ENCODE measurements around the gene FBN2. TPM values are rescaled to one million over a fixed set of nuclear protein-coding genes. Genes with fewer than 3 reads are reported as not detected.
"Not testable (repeated sequence)": the region's sequence is repeated elsewhere in the genome, so short reads cannot be mapped to it uniquely, and the experiment has no call there.

The FBN2 gene
- total RNA-seq, 1 donor from 2014 or later: not detected

DNA sequence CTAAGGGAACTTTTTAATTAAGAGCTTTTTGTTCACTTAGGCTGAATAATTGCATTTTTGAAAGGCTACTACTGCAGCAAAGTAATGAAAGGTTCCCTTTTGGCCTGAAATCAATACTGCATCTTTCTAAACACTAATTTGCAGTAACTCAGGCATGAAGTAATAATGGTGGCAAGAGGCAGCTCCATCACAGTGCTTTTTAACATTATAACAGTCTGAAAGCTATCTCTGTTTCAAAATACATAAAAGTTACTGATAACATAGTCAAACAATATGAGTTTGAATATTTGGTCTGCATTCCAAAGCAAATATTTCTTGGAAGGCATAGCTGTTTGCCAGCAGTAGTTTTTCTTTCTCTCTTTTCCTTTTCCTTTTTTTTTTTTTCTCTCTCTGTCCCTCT is 113.4 kb downstream of the FBN2 start:
- no peaks in the 10 kb centered on the region for H3K4me1 Mint-ChIP-seq (ENCODE audit: low read depth)
- no peaks in the 10 kb centered on the region for H3K36me3 Mint-ChIP-seq (ENCODE audit: low read depth)
- H3K27me3 Mint-ChIP-seq (ENCODE audit: insufficient read depth): no peaks in the 10 kb centered on the region
- no peak overlapping the region for H3K27ac Mint-ChIP-seq
- H3K4me3 Mint-ChIP-seq: no peak overlapping the region
- H3K9me3 Mint-ChIP-seq: no peaks in the 10 kb centered on the region
- intact Hi-C loops (cut with micrococcal nuclease): no loop called here
- DNase-seq (ENCODE audit: low spot score): no peak

DNA sequence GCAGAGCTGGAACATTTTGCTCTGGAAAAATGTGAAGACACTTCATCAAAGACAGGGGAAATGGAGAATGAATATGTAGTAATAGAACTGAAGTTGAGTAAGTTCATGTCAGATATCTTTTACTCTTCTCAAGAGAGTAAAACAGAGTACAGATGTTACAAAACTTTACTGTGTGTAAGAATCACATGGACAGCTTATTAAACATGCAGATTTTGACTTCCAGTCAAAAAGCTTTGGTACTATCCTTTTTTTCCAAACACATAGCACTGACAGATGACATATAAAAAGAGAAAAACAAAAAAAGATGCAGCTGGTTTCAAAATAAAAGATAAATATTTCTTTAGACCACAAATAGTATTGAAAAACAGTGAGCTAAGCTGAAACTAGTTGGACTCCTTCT is 115.4 kb downstream of the FBN2 start:
- Mint-ChIP-seq H3K9me3 (no peaks in the 10 kb centered on the region), H3K36me3 (ENCODE audit: low read depth) (no peaks in the 10 kb centered on the region), H3K27me3 (ENCODE audit: insufficient read depth) (no peaks in the 10 kb centered on the region), H3K4me3 (no peak overlapping the region), H3K27ac (no peak overlapping the region), H3K4me1 (ENCODE audit: low read depth) (no peaks in the 10 kb centered on the region)
- intact Hi-C loops (cut with micrococcal nuclease): no loop called here
- no peak for DNase-seq (ENCODE audit: low spot score)

DNA sequence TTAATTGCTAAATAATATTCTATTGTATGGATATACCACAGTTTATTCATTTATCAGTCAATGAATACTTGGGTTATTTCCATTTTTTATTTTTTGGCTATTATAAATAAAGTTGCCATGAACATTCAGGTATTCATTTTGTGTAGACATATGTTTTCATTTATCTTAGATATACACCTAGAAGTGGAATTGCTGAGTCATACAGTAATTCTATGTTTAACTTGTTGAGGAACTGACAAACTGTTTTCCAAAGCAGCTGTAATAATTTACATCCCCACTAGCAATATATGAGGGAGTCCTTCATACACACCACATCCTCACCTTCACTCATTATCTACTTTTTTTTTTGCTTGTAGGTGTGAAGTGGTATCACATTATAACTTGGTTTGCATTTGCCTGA is 123.6 kb downstream of the FBN2 start:
- no peak for DNase-seq (ENCODE audit: low spot score)
- Mint-ChIP-seq H3K4me1 (ENCODE audit: low read depth) (no peaks in the 10 kb centered on the region), H3K36me3 (ENCODE audit: low read depth) (no peaks in the 10 kb centered on the region), H3K9me3 (no peaks in the 10 kb centered on the region), H3K4me3 (no peak overlapping the region), H3K27me3 (ENCODE audit: insufficient read depth) (no peaks in the 10 kb centered on the region), H3K27ac (no peak overlapping the region)
- intact Hi-C loops (cut with micrococcal nuclease): no loop called here

DNA sequence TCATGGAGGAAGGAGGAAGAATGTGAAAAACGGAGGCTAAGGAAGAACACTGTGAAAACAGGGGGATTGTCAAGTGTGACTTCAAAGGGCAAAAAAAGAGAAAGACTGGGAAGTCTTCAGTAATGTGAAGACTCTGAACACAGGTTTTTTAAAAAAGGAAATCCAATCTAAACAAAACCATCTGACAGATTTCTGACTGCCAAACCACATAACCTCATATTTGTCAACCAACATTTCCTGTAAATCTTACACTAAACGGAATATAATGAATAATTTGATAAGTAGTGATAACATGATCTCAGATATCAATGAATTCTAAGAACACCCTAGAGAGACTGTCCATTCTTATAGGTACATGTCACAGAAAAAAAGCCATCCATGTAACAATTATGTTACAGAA is 124.7 kb downstream of the FBN2 start:
- Mint-ChIP-seq H3K36me3 (ENCODE audit: low read depth) (no peaks in the 10 kb centered on the region), H3K27ac (no peak overlapping the region), H3K4me1 (ENCODE audit: low read depth) (no peaks in the 10 kb centered on the region), H3K4me3 (no peak overlapping the region), H3K27me3 (ENCODE audit: insufficient read depth) (no peaks in the 10 kb centered on the region), H3K9me3 (no peaks in the 10 kb centered on the region)
- intact Hi-C loops (cut with micrococcal nuclease): no loop called here
- no peak for DNase-seq (ENCODE audit: low spot score)

DNA sequence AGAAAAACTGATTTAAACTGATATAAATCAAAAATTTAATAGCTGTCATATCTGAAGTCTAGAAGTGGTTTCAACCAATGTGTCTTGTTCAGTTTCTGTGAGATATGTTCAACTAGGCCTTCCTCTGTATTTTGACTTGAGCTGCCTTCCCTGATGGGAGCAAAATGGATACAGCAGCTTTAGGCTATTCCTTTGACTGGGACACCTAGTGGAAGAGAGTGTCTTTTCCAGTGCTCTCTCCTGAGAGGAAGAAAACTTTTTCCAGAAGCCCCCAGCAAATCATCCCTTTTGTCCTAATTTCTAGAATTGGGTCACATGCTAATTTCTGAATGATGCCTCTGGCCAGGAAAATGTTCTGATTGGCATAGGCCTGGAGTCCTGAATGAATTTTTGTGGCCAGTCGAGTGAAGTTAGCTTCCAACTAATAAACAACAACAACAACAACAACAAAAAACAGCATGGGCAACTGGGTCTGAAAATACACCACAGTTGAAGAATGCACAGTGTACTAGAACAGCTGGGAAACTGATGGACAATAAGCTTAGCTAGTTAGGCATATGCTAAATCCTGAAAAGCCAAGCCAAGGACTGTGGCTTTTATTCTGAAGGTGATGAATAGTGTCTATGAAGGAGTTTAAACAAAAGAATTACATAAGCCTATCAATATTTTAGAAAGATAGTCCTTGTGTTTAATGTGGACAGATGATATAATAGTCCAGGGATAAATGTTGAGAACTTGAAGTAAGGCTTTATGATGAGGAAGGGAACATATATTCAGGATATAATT is 125.7 kb downstream of the FBN2 start:
- intact Hi-C loops (cut with micrococcal nuclease): no loop called here
- H3K27ac Mint-ChIP-seq: no peak overlapping the region
- no peaks in the 10 kb centered on the region for H3K36me3 Mint-ChIP-seq (ENCODE audit: low read depth)
- no peaks in the 10 kb centered on the region for H3K4me1 Mint-ChIP-seq (ENCODE audit: low read depth)
- no peaks in the 10 kb centered on the region for H3K9me3 Mint-ChIP-seq
- no peak for DNase-seq (ENCODE audit: low spot score)
- no peak overlapping the region for H3K4me3 Mint-ChIP-seq
- no peaks in the 10 kb centered on the region for H3K27me3 Mint-ChIP-seq (ENCODE audit: insufficient read depth)

DNA sequence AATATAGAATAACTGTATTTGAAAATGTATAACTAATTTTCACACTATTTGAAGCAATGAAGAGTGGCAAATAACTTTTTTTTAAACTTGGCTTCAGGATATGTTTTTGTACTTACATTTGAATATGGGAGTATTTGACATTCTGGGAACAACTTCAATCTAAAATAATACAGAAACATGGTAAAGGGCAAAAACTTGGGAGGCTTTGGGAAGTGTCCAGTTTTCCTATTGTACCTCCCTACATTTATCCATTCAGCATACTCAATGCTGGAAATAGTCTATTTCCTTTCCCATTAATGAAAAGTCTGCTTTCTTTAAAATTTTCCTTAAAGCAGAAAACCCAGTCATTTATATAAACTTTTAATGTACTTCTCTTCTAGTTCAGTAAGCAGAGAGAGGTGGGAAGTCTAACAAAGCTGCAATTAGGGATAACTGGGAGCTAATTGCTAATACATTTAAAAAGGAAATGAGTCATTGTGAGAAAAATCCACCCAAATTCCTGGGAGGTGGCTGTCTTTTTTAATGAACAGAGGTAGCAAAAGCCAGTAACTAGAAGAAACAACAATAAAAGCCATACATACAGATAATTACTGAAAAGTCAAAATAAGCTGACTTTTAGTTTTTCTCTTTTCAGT is 128.8 kb downstream of the FBN2 start:
- intact Hi-C loops (cut with micrococcal nuclease): no loop called here
- no peaks in the 10 kb centered on the region for H3K36me3 Mint-ChIP-seq (ENCODE audit: low read depth)
- no peaks in the 10 kb centered on the region for H3K27me3 Mint-ChIP-seq (ENCODE audit: insufficient read depth)
- H3K4me3 Mint-ChIP-seq: no peak overlapping the region
- no peaks in the 10 kb centered on the region for H3K4me1 Mint-ChIP-seq (ENCODE audit: low read depth)
- no peaks in the 10 kb centered on the region for H3K9me3 Mint-ChIP-seq
- H3K27ac Mint-ChIP-seq: no peak overlapping the region
- DNase-seq (ENCODE audit: low spot score): no peak

DNA sequence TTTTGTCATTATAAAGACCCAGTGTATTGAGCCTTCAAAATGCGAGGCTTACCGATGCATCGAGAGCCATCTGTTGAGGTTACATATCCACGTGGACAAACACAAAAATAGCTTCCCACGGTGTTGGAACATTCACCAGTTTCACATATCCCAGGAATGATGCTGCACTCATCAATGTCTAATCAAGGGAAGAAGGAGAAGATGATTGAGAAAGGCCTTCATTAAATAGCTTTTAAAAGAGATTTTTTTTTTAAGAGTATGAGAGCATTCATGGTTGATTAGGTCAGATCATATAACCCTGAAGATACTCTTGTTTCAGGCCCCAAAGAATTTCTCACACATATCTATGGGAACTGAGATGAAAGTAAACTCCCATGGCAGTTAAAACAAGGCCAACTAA is 129.4 kb downstream of the FBN2 start:
- Mint-ChIP-seq H3K4me1 (ENCODE audit: low read depth) (no peaks in the 10 kb centered on the region), H3K27me3 (ENCODE audit: insufficient read depth) (no peaks in the 10 kb centered on the region), H3K27ac (no peak overlapping the region), H3K4me3 (no peak overlapping the region), H3K9me3 (no peaks in the 10 kb centered on the region), H3K36me3 (ENCODE audit: low read depth) (no peaks in the 10 kb centered on the region)
- DNase-seq (ENCODE audit: low spot score): no peak
- intact Hi-C loops (cut with micrococcal nuclease): no loop called here

DNA sequence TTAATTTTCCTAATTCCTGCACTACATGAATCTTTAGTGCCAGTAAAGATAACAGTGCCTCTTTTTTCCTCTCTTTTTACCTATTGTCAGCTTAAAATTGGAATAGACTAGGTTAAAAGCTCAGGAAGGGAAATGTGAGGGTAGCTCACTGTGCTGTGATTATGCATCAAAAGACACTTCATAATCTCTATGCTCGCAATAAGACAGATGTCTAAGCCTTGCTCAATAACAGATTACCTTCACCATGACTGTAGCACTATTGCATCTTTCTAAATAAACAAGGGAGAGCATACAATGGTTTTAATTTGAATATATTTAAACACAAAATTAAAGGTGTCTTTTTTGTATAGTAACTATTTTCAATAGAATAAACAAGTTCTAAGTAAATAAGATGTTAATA is 130.1 kb downstream of the FBN2 start:
- no peaks in the 10 kb centered on the region for H3K4me1 Mint-ChIP-seq (ENCODE audit: low read depth)
- no peak overlapping the region for H3K4me3 Mint-ChIP-seq
- H3K27ac Mint-ChIP-seq: no peak overlapping the region
- H3K36me3 Mint-ChIP-seq (ENCODE audit: low read depth): no peaks in the 10 kb centered on the region
- DNase-seq (ENCODE audit: low spot score): no peak
- no peaks in the 10 kb centered on the region for H3K27me3 Mint-ChIP-seq (ENCODE audit: insufficient read depth)
- intact Hi-C loops (cut with micrococcal nuclease): no loop called here
- H3K9me3 Mint-ChIP-seq: no peaks in the 10 kb centered on the region

DNA sequence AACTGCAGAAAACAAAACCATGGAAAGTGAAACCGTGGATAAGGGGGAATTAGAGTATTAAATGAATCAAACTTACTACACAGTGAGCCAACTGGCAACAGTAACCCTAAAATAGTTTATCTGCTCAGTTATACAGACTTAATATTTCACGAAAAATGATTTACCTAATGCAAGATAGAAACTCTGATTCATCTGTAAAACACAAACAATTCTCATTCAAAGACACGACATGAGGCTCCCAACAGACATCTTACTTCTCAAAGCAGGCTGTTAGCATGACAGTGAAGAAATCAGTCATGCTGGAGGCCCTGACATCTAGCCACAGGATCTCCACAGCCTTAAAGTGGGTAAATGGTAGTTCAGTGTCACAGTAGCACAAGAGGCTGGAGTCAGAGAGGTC is 131.2 kb downstream of the FBN2 start:
- Mint-ChIP-seq H3K27me3 (ENCODE audit: insufficient read depth) (no peaks in the 10 kb centered on the region), H3K4me1 (ENCODE audit: low read depth) (no peaks in the 10 kb centered on the region), H3K27ac (no peak overlapping the region), H3K4me3 (no peak overlapping the region), H3K36me3 (ENCODE audit: low read depth) (no peaks in the 10 kb centered on the region), H3K9me3 (no peaks in the 10 kb centered on the region)
- no peak for DNase-seq (ENCODE audit: low spot score)
- intact Hi-C loops (cut with micrococcal nuclease): no loop called here

DNA sequence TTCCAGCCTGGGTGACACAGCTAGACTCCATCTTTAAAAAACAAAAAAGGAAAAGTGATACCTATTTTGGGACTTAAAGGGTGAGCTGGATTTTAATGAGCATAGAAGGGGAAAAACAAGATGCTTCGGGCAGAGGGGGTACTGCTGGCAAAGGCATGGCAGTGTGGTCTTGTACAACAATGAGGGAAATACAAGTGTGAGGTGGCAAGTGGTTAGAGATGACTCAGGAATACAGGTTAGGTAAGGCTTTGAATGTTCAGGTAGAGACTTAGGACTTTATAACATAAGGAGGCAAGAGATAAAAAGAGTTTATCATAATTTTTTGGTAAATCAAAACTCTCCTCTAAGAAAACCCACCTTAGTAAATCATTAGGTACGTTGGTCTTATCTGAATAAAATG is 132.9 kb downstream of the FBN2 start:
- DNase-seq (ENCODE audit: low spot score): no peak
- Mint-ChIP-seq H3K4me1 (ENCODE audit: low read depth) (no peaks in the 10 kb centered on the region), H3K27me3 (ENCODE audit: insufficient read depth) (no peaks in the 10 kb centered on the region), H3K27ac (no peak overlapping the region), H3K9me3 (no peaks in the 10 kb centered on the region), H3K36me3 (ENCODE audit: low read depth) (no peaks in the 10 kb centered on the region), H3K4me3 (no peak overlapping the region)
- intact Hi-C loops (cut with micrococcal nuclease): no loop called here

DNA sequence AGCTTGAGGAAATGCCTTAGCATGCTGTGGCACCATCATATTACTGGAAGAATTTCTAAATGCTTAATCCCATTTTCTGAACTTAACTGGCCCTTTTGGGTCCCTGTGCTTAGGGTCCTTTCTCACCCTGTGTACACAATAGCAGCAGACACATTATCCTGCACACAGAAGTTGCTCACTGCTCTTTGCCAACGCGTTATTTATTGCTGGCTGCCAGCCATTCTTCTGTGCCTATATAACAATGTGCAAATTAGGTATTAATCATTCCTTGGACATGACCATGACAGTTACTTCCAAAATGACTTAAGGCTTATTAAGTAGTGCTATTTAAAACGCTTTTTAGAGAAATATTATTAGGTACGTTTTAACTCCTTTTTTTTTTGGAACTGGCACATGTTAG is 134.7 kb downstream of the FBN2 start:
- Mint-ChIP-seq H3K4me1 (ENCODE audit: low read depth) (no peaks in the 10 kb centered on the region), H3K27me3 (ENCODE audit: insufficient read depth) (no peaks in the 10 kb centered on the region), H3K36me3 (ENCODE audit: low read depth) (no peaks in the 10 kb centered on the region), H3K4me3 (no peak overlapping the region), H3K27ac (no peak overlapping the region), H3K9me3 (no peaks in the 10 kb centered on the region)
- intact Hi-C loops (cut with micrococcal nuclease): no loop called here
- DNase-seq (ENCODE audit: low spot score): no peak

DNA sequence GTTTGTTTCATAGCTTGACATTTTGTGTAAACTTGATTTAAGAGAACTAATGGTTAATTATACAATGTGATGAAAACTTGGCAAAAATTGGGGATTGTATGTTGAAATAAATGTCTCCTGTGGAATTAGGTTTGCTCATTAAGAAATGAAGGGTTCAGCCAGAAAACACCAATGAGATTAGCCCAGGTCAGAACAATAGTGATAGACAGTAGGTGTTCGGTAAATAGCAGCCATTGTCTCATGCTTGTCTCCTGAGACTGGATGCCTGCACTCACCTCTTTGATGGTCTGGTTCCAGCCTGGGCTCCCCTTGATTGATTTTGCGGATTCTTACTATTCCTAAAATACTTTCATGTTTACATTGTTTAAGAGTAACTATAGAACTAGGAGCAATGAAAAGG is 135.5 kb downstream of the FBN2 start:
- H3K9me3 Mint-ChIP-seq: no peaks in the 10 kb centered on the region
- H3K36me3 Mint-ChIP-seq (ENCODE audit: low read depth): no peaks in the 10 kb centered on the region
- intact Hi-C loops (cut with micrococcal nuclease): no loop called here
- H3K27me3 Mint-ChIP-seq (ENCODE audit: insufficient read depth): no peaks in the 10 kb centered on the region
- no peak for DNase-seq (ENCODE audit: low spot score)
- no peaks in the 10 kb centered on the region for H3K4me1 Mint-ChIP-seq (ENCODE audit: low read depth)
- H3K27ac Mint-ChIP-seq: no peak overlapping the region
- H3K4me3 Mint-ChIP-seq: no peak overlapping the region

DNA sequence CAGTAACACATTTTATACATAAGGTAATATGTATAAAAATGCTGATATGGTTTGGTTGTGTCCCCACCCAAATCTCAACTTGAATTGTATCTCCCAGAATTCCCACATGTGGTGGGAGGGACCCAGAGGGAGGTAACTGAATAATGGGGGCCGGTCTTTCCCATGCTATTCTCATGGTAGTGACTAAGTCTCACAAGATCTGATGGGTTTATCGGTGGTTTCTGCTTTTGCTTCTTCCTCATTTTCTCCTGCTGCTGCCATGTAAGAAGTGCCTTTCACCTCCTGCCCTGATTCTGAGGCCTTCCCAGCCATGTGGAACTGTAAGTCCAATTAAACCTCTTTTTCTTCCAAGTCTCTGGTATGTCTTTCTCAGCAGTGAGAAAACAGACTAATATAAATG is 137.3 kb downstream of the FBN2 start:
- H3K9me3 Mint-ChIP-seq, H3K27ac Mint-ChIP-seq: not testable (repeated sequence)

DNA sequence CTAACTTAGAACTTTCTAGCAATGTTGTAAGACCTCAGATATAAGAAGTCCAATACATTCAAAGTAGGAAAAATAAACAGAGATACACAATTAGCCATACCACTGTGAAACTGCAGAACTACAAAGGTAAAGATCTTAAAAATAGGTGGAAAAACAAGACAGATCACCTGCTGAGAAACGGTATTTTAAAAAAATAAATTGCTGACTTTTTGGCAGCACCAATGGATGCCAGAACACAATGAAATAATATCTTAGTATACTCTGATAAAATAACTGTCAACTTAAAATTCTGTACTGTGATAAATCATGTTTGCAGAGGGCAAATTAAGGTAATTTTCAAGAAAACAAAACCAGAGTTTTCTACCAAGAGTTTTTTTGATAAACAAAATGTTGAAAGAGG is 138.9 kb downstream of the FBN2 start:
- Mint-ChIP-seq H3K4me1 (ENCODE audit: low read depth) (no peaks in the 10 kb centered on the region), H3K36me3 (ENCODE audit: low read depth) (no peaks in the 10 kb centered on the region), H3K27ac (no peak overlapping the region), H3K27me3 (ENCODE audit: insufficient read depth) (no peaks in the 10 kb centered on the region), H3K4me3 (no peak overlapping the region), H3K9me3 (no peaks in the 10 kb centered on the region)
- intact Hi-C loops (cut with micrococcal nuclease): no loop called here
- no peak for DNase-seq (ENCODE audit: low spot score)

More for the DNA sequence above, 137.3 kb downstream of the FBN2 start:
- intact Hi-C loops (cut with micrococcal nuclease); H3K4me1 Mint-ChIP-seq (ENCODE audit: low read depth); H3K36me3 Mint-ChIP-seq (ENCODE audit: low read depth); H3K4me3 Mint-ChIP-seq; DNase-seq (ENCODE audit: low spot score); H3K27me3 Mint-ChIP-seq (ENCODE audit: insufficient read depth): not testable (repeated sequence)

Measured in activated T-helper 1 cell treated with anti-CD3 and anti-CD28 coated beads, Interleukin-12 subunit alpha, Interleukin-12 subunit beta, Interleukin-2, Interleukin-4 antibody, amounts not matched to agents 30 ng/mL and 10 ng/mL and 1 ng/mL, durations not matched to agents 14 hours and 24 hours and 36 hours (primary cell).